T-cell (primary cell): ENCODE measurements around the gene AP1G1. TPM values are rescaled to one million over a fixed set of nuclear protein-coding genes. Genes with fewer than 3 reads are reported as not detected.

Source experiments
- ATAC-seq, 4 experiments: fragments of 200-7000 bp in 3 of 4; fragments of 150-1000 bp in 1 of 4; cut with Tn5 transposase; replicated peaks in 1 of 4; 1 replicate in 3 of 4; 2 replicates in 1 of 4; pipeline ENCODE4 v1.10.0; 2021; ENCODE audit warnings: moderate library complexity in 3 of 4, mild to moderate bottlenecking in 2 of 4, moderate number of reproducible peaks in 1 of 4
- CTCF ChIA-PET, 2 donors: fragments of 300-600 bp; sonication (Branson Sonifier 250); formaldehyde crosslinking; loops; one replicate each; lab custom pipeline; 2022; ENCODE audit warnings: antibody characterized with exemption in 2 of 2; lab: Charles Lee
- POLR2A ChIA-PET, 2 donors: fragments of 300-600 bp; sonication (Branson Sonifier 250); formaldehyde crosslinking; loops; one replicate each; lab custom pipeline; 2022; ENCODE audit warnings: antibody characterized with exemption in 2 of 2; lab: Charles Lee
- DNase-seq, 35 experiments: peaks; one replicate each; pipeline versions ENCODE4 v3.0.0 to v3.0.0-alpha.2; 2013 to 2023
- H3K27ac ChIP-seq: one replicate; pipeline ENCODE4 v1.5.1; 2013; ENCODE audit warnings: low read length
- H3K27me3 ChIP-seq, 2 experiments: replicated peaks in 1 of 2; 1 replicate in 1 of 2; 2 replicates in 1 of 2; pipeline versions ENCODE4 v1.6.1 to v1.7.0; 2013; ENCODE audit warnings: low read length in 1 of 2, mixed read lengths in 1 of 2; ENCODE audit not compliant: control insufficient read depth in 2 of 2, insufficient read depth in 2 of 2; ENCODE audit errors: extremely low read depth in 1 of 2
- H3K36me3 ChIP-seq, 2 donors: 1 replicate in 1 of 2; 2 replicates in 1 of 2; pipeline versions ENCODE4 v1.6.1 to v1.7.0; 2013; ENCODE audit warnings: low read length in 1 of 2; ENCODE audit not compliant: control insufficient read depth in 2 of 2, insufficient read depth in 1 of 2; ENCODE audit errors: extremely low read depth in 1 of 2
- H3K4me1 ChIP-seq, 2 experiments: 1 replicate in 1 of 2; 2 replicates in 1 of 2; pipeline versions ENCODE4 v1.6.1 to v1.7.0; 2013; ENCODE audit warnings: low read length in 2 of 2, mixed read lengths in 1 of 2; ENCODE audit not compliant: insufficient read depth in 2 of 2, control insufficient read depth in 1 of 2; ENCODE audit errors: extremely low read depth in 1 of 2
- H3K4me3 ChIP-seq, 2 donors: 1 replicate in 1 of 2; 2 replicates in 1 of 2; pipeline versions ENCODE4 v1.5.1 to v1.7.0; 2013; ENCODE audit warnings: mild to moderate bottlenecking in 2 of 2, low read length in 1 of 2, moderate library complexity in 1 of 2; ENCODE audit not compliant: control insufficient read depth in 1 of 2; ENCODE audit errors: extremely low read depth in 1 of 2
- H3K9me3 ChIP-seq: 2 replicates; pipeline ENCODE4 v1.7.0; 2013
- H3K27ac Mint-ChIP-seq, 2 donors: one replicate each; pipeline ENCODE4 v1.8.0; 2020 to 2021; ENCODE audit warnings: mild to moderate bottlenecking in 2 of 2, mixed read lengths in 2 of 2
- H3K27me3 Mint-ChIP-seq, 2 donors: one replicate each; pipeline ENCODE4 v1.8.0; 2021 to 2022; ENCODE audit warnings: mixed read lengths in 2 of 2
- H3K36me3 Mint-ChIP-seq: one replicate; pipeline ENCODE4 v1.8.0; 2021; ENCODE audit warnings: mixed read lengths
- H3K4me1 Mint-ChIP-seq, 3 donors: one replicate each; pipeline ENCODE4 v1.8.0; 2020 to 2022; ENCODE audit warnings: mixed read lengths in 3 of 3, mild to moderate bottlenecking in 1 of 3
- H3K4me3 Mint-ChIP-seq, 3 donors: one replicate each; pipeline ENCODE4 v1.8.0; 2020 to 2022; ENCODE audit warnings: mild to moderate bottlenecking in 3 of 3, mixed read lengths in 3 of 3, moderate library complexity in 3 of 3
- H3K9me3 Mint-ChIP-seq, 3 donors: one replicate each; pipeline ENCODE4 v1.8.0; 2020 to 2022; ENCODE audit warnings: mixed read lengths in 3 of 3
- WGBS: methylation state at CpG from one replicate; pipeline ENCODE4 v1.1.5; 2013; ENCODE audit warnings: missing lambda C conversion rate; ENCODE audit not compliant: insufficient coverage; 5-methylcytosine and 5-hydroxymethylcytosine counted together
- total RNA-seq, 35 experiments: library from RNA in 6 of 35; stranded (reverse) in 6 of 35; fragments of 120-200 nt in 1 of 35; gene quantifications; one replicate each; pipeline versions ENCODE4 v1.2.1 to v1.2.4 and lab custom pipeline; 2013 to 2026

Gene AP1G1
- total RNA-seq, 5 donors from 2014 or later (not counting 1 experiment from before 2014, with no cell fraction given): 96.6 to 152 (median 101) TPM

GRCh38 chr16:71767060-71767900 is 41.4 kb downstream of the AP1G1 start:
- Mint-ChIP-seq H3K4me1 (peaks cover 11 to 13% (median 13%) of the 10 kb centered on the region in 3 donors), H3K27me3 (no peaks in the 10 kb centered on the region), H3K9me3 (no peaks in the 10 kb centered on the region), H3K36me3 (peaks cover 54% of the 10 kb centered on the region), H3K4me3 (no peak overlapping the region), H3K27ac (peak overlapping the region; percentile 27 to 56)
- CTCF ChIA-PET: interaction anchor here in 1 of 2 donors (0.6 kb wide), 1 partner anchor 267 kb away, joined by 3 read pairs; no protein-coding TSS in a partner anchor
- Histone ChIP-seq H3K27me3 (no peaks in the 10 kb centered on the region), H3K4me1 (peaks cover 0 to 2% of the 10 kb centered on the region in 2 experiments), H3K9me3 (no peaks in the 10 kb centered on the region), H3K36me3 (peaks cover 7 to 65% of the 10 kb centered on the region in 2 donors), H3K4me3 (no peak overlapping the region), H3K27ac (no peak overlapping the region)
- ATAC-seq: no peak
- no CpG with 5 or more reads among the region's 3 CpGs for WGBS
- POLR2A ChIA-PET: interaction anchor here in 1 of 2 donors (0.7 kb wide), 1 partner anchor 16 kb away, joined by 3 read pairs; no protein-coding TSS in a partner anchor
- no peak for DNase-seq

GRCh38 chr16:71762186-71762585 is 46.4 kb downstream of the AP1G1 start:
- Histone ChIP-seq H3K27ac (no peak overlapping the region), H3K4me3 (no peak overlapping the region), H3K4me1 (no peaks in the 10 kb centered on the region), H3K27me3 (no peaks in the 10 kb centered on the region), H3K36me3 (peaks cover 7 to 62% of the 10 kb centered on the region in 2 donors), H3K9me3 (no peaks in the 10 kb centered on the region)
- H3K36me3 Mint-ChIP-seq: peaks cover 52% of the 10 kb centered on the region
- no peaks in the 10 kb centered on the region for H3K27me3 Mint-ChIP-seq
- ChIA-PET POLR2A (interaction anchor here in 1 of 2 donors (0.5 to 0.6 kb wide), 2 partner anchors 41 to 92 kb away, joined by 3 to 4 read pairs; no protein-coding TSS in a partner anchor), CTCF (no interaction called here)
- no CpG with 5 or more reads among the region's 2 CpGs for WGBS
- no peak overlapping the region for H3K27ac Mint-ChIP-seq
- H3K9me3 Mint-ChIP-seq: no peaks in the 10 kb centered on the region
- DNase-seq: no peak
- peaks cover 3 to 6% (median 5%) of the 10 kb centered on the region in 3 donors for H3K4me1 Mint-ChIP-seq
- no peak overlapping the region for H3K4me3 Mint-ChIP-seq
- no peak for ATAC-seq

DNA sequence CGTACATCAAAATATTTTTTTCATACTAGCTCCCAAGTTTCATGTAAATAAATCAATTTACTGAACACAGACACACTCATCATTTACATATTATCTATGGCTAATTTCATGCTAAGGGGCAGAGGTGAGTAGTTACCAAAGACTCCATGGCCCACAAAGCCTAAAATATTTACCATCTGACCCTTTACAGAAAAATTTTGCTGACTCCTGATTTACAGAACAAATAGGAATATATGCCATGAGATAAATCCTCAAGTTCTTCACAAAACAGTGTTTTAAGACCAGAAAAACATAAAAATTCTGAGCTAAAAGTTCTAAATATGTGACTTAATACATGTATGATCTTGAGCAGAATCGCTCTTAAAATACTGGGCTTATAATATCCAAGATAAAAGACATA is 47.5 kb downstream of the AP1G1 start:
- Mint-ChIP-seq H3K4me3 (no peak overlapping the region), H3K4me1 (no peaks in the 10 kb centered on the region), H3K27me3 (no peaks in the 10 kb centered on the region), H3K27ac (no peak overlapping the region), H3K9me3 (no peaks in the 10 kb centered on the region), H3K36me3 (peaks cover 52% of the 10 kb centered on the region)
- peaks cover 7 to 68% of the 10 kb centered on the region in 2 donors for H3K36me3 ChIP-seq
- DNase-seq (no peak), ATAC-seq (no peak)
- ChIA-PET POLR2A (interaction anchor here in 1 of 2 donors (0.7 kb wide), 1 partner anchor 8 kb away, joined by 4 read pairs; no protein-coding TSS in a partner anchor), CTCF (interaction anchor here in 1 of 2 donors (0.7 kb wide), 1 partner anchor 200 kb away, joined by 3 read pairs; no protein-coding TSS in a partner anchor)
- WGBS: 100% methylated on average over 1 of the region's 2 CpGs
- no peak overlapping the region for H3K27ac ChIP-seq
- H3K4me3 ChIP-seq: no peak overlapping the region
- H3K4me1 ChIP-seq: no peaks in the 10 kb centered on the region
- no peaks in the 10 kb centered on the region for H3K9me3 ChIP-seq
- no peaks in the 10 kb centered on the region for H3K27me3 ChIP-seq

DNA sequence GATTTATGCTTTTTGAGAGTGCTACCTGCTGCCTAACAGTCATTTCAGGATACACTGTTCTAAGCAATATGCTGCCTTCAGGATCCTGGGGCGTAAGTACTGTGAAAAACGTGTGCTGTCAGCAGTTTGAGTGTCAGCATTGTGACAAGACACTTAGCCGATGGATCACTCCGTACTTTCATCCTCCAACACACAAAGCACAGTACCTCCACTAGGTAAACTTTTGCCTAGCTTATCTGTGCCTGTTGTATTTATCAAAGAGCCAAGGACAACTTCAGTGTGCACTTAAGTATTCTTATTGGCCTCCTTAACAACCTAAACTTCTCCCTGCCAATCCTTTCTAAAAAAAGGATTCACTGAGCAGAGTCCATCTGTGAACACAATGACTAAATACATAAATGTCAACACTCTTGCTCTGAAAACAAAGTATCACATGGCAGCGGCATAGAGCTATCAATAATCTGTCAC is 50.3 kb downstream of the AP1G1 start:
- 82% methylated on average over 2 of the region's 5 CpGs for WGBS
- Histone ChIP-seq H3K27ac (no peak overlapping the region), H3K36me3 (peaks cover 11 to 76% of the 10 kb centered on the region in 2 donors), H3K9me3 (no peaks in the 10 kb centered on the region), H3K4me1 (no peaks in the 10 kb centered on the region), H3K27me3 (no peaks in the 10 kb centered on the region), H3K4me3 (no peak overlapping the region)
- H3K27ac Mint-ChIP-seq: no peak overlapping the region
- POLR2A ChIA-PET: interaction anchor here in 1 of 2 donors (0.6 kb wide), 1 partner anchor 37 kb away, joined by 4 read pairs; no protein-coding TSS in a partner anchor
- ATAC-seq (no peak), DNase-seq (no peak)
- peaks cover 57% of the 10 kb centered on the region for H3K36me3 Mint-ChIP-seq
- CTCF ChIA-PET: interaction anchor here in 1 of 2 donors (0.6 kb wide), 1 partner anchor 117 kb away, joined by 3 read pairs; no protein-coding TSS in a partner anchor
- H3K4me3 Mint-ChIP-seq: no peak overlapping the region
- no peaks in the 10 kb centered on the region for H3K9me3 Mint-ChIP-seq
- H3K27me3 Mint-ChIP-seq: no peaks in the 10 kb centered on the region
- no peaks in the 10 kb centered on the region for H3K4me1 Mint-ChIP-seq

DNA sequence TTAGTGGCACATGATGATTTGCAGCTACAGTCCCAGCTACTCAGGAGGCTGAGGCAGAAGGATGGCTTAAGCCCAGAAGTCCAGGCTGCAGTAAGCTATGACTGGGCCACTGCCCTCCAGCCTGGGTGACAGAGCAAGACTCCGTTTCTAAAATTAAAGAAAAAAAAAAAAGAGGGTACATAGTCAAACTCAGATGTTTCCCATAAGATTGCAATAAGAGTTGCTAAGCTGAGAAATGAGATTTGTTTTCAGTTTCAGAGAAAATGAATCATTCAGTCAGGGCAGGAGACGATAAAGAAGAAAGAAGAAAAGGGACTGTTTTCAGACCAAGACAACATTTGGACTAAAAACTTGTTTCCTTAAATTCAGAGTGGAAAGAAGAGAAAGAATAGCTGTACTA is 54.0 kb downstream of the AP1G1 start:
- peaks cover 6 to 64% of the 10 kb centered on the region in 2 donors for H3K36me3 ChIP-seq

GRCh38 chr16:71754108-71754507 is 54.5 kb downstream of the AP1G1 start:
- H3K9me3 ChIP-seq: no peaks in the 10 kb centered on the region
- Mint-ChIP-seq H3K27ac (no peak overlapping the region), H3K9me3 (no peaks in the 10 kb centered on the region), H3K36me3 (peaks cover 56% of the 10 kb centered on the region), H3K27me3 (no peaks in the 10 kb centered on the region), H3K4me1 (no peaks in the 10 kb centered on the region), H3K4me3 (no peak overlapping the region)
- H3K27ac ChIP-seq: no peak overlapping the region
- peaks cover 6 to 69% of the 10 kb centered on the region in 2 donors for H3K36me3 ChIP-seq
- no peak overlapping the region for H3K4me3 ChIP-seq
- H3K27me3 ChIP-seq: no peaks in the 10 kb centered on the region
- no peak for DNase-seq
- H3K4me1 ChIP-seq: no peaks in the 10 kb centered on the region
- ChIA-PET POLR2A (interaction anchor here in 1 of 2 donors (0.6 kb wide), 1 partner anchor 25 kb away, joined by 7 read pairs; no protein-coding TSS in a partner anchor), CTCF (interaction anchor here (0.6 to 1.2 kb wide), 3 partner anchors 130 to 208 kb away, joined by 4 to 8 read pairs (median 6); partner anchors contain the start of gene ZNF821 (in 1 of the 2))
- ATAC-seq: no peak

More for the DNA sequence above, 54.0 kb downstream of the AP1G1 start:
- CTCF ChIA-PET: interaction anchor here (0.7 to 1.2 kb wide), 2 partner anchors 129 to 207 kb away, joined by 4 to 6 read pairs; partner anchors contain the start of gene ZNF821 (in 1 of the 2)
- Mint-ChIP-seq H3K4me3 (no peak overlapping the region), H3K4me1 (no peaks in the 10 kb centered on the region), H3K36me3 (peaks cover 55% of the 10 kb centered on the region), H3K27ac (no peak overlapping the region), H3K27me3 (no peaks in the 10 kb centered on the region), H3K9me3 (no peaks in the 10 kb centered on the region)
- no peak for DNase-seq
- Histone ChIP-seq H3K4me3 (no peak overlapping the region), H3K4me1 (no peaks in the 10 kb centered on the region), H3K9me3 (no peaks in the 10 kb centered on the region), H3K27me3 (no peaks in the 10 kb centered on the region), H3K27ac (no peak overlapping the region)
- 80% methylated on average over 1 of the region's 2 CpGs for WGBS
- POLR2A ChIA-PET: interaction anchor here in 1 of 2 donors (0.6 kb wide), 2 partner anchors 26 to 70 kb away, joined by 3 to 7 read pairs; no protein-coding TSS in a partner anchor
- no peak for ATAC-seq
